Osteoblast (primary cell): ENCODE results near the gene YKT6. TPM values are rescaled to one million over a fixed set of nuclear protein-coding genes. Genes with fewer than 3 reads are reported as not detected.
"Not testable (repeated sequence)": the region's sequence is repeated elsewhere in the genome, so short reads cannot be mapped to it uniquely, and the experiment has no call there.

Experiments used
- DNase-seq: peaks from one replicate; pipeline ENCODE4 v3.0.0; 2011; ENCODE audit warnings: low spot score, mixed read lengths; ENCODE audit not compliant: insufficient read length; ENCODE audit errors: missing footprints
- H2AFZ ChIP-seq: 2 replicates; pipeline ENCODE4 v1.6.0; 2011; ENCODE audit warnings: mild to moderate bottlenecking, low read length
- H3K27ac ChIP-seq: 2 replicates; pipeline ENCODE4 v1.5.1; 2011; ENCODE audit warnings: mild to moderate bottlenecking, low read depth, low read length, moderate library complexity
- H3K27me3 ChIP-seq: 2 replicates; pipeline ENCODE4 v1.6.0; 2012; ENCODE audit warnings: mild to moderate bottlenecking, control low read depth, inconsistent platforms, low read length, moderate library complexity; ENCODE audit not compliant: insufficient read depth
- H3K36me3 ChIP-seq: 2 replicates; pipeline ENCODE4 v1.5.1; 2011; ENCODE audit warnings: mild to moderate bottlenecking, low read length, control low read depth, moderate library complexity; ENCODE audit not compliant: insufficient read depth
- H3K4me1 ChIP-seq: 2 replicates; pipeline ENCODE4 v1.5.1; 2011; ENCODE audit warnings: mild to moderate bottlenecking, low read length, control low read depth, moderate library complexity; ENCODE audit not compliant: insufficient read depth
- H3K4me2 ChIP-seq: 2 replicates; pipeline ENCODE4 v1.6.0; 2011; ENCODE audit warnings: mild to moderate bottlenecking, low read length; ENCODE audit not compliant: insufficient read depth
- H3K4me3 ChIP-seq: fragments of 200-600 bp; sonication (generic); 3 replicates; pipeline ENCODE4 v1.5.1; 2012; ENCODE audit warnings: mild to moderate bottlenecking, low read length, inconsistent platforms; ENCODE audit not compliant: insufficient read depth
- H3K79me2 ChIP-seq: 2 replicates; pipeline ENCODE4 v1.6.0; 2012; ENCODE audit warnings: mild to moderate bottlenecking, low read length, control low read depth, inconsistent platforms; ENCODE audit not compliant: insufficient read depth
- H3K9me3 ChIP-seq: 2 replicates; pipeline ENCODE4 v1.5.1; 2011; ENCODE audit warnings: low read depth, low read length, control low read depth
- H4K20me1 ChIP-seq: 2 replicates; pipeline ENCODE4 v1.6.0; 2012; ENCODE audit warnings: mild to moderate bottlenecking, low read length, control low read depth; ENCODE audit not compliant: insufficient read depth
- total RNA-seq: library from RNA; depleted of rRNA; stranded (reverse); fragments of >200 nt; gene quantifications from 2 replicates; pipeline ENCODE4 v1.2.3, GENCODE V29; 2012
- TF ChIP-seq, protein P1 (sequence below): IDR thresholded peaks from 2 replicates; pipeline ENCODE4 v1.5.1; 2011; ENCODE audit warnings: mild to moderate bottlenecking, low read depth, low read length, moderate library complexity; ENCODE audit errors: extremely low read depth

The YKT6 gene
- total RNA-seq, 1 donor = 90.1 TPM

DNA sequence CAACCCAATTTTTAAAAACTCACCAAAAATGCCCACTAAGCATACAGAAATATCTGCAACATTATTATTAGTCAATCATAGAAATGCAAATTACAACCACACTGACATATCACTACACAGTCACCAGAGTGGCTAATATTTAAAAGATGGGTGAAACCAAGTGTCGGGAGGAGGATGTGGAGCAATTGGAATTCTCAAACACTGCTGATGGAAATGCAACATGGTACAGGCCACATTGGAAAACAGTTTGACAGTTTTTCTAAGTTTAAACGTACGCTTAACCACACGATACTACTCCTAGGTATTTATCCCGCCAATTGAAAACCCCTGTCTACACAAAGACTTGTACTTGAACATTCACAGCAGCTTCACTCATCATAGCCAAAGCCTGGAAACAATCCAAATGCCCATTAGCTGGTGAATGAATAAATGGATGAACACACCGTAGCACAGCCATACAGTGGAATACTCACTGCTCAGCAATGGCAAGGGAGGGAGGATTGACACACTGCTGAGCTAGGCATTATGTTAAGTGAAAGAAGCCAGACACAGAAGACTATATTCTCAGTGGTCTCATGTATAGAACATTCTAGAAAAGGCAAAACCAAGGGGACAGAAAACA lies 27.9 kb upstream of the YKT6 start:
- no peaks in the 10 kb centered on the region for H4K20me1 ChIP-seq
- no peaks in the 10 kb centered on the region for H3K9me3 ChIP-seq
- H3K79me2 ChIP-seq = no peaks in the 10 kb centered on the region
- no peaks in the 10 kb centered on the region for H3K36me3 ChIP-seq
- no peak overlapping the region for H3K4me2 ChIP-seq
- DNase-seq = no peak
- H3K4me1 ChIP-seq = peaks cover 3% of the 10 kb centered on the region
- TF ChIP-seq, protein P1, sequence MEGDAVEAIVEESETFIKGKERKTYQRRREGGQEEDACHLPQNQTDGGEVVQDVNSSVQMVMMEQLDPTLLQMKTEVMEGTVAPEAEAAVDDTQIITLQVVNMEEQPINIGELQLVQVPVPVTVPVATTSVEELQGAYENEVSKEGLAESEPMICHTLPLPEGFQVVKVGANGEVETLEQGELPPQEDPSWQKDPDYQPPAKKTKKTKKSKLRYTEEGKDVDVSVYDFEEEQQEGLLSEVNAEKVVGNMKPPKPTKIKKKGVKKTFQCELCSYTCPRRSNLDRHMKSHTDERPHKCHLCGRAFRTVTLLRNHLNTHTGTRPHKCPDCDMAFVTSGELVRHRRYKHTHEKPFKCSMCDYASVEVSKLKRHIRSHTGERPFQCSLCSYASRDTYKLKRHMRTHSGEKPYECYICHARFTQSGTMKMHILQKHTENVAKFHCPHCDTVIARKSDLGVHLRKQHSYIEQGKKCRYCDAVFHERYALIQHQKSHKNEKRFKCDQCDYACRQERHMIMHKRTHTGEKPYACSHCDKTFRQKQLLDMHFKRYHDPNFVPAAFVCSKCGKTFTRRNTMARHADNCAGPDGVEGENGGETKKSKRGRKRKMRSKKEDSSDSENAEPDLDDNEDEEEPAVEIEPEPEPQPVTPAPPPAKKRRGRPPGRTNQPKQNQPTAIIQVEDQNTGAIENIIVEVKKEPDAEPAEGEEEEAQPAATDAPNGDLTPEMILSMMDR = no peak
- H3K27me3 ChIP-seq = peaks cover 14% of the 10 kb centered on the region
- no peak overlapping the region for H3K4me3 ChIP-seq
- H2AFZ ChIP-seq = no peak overlapping the region
- H3K27ac ChIP-seq = no peak overlapping the region

DNA sequence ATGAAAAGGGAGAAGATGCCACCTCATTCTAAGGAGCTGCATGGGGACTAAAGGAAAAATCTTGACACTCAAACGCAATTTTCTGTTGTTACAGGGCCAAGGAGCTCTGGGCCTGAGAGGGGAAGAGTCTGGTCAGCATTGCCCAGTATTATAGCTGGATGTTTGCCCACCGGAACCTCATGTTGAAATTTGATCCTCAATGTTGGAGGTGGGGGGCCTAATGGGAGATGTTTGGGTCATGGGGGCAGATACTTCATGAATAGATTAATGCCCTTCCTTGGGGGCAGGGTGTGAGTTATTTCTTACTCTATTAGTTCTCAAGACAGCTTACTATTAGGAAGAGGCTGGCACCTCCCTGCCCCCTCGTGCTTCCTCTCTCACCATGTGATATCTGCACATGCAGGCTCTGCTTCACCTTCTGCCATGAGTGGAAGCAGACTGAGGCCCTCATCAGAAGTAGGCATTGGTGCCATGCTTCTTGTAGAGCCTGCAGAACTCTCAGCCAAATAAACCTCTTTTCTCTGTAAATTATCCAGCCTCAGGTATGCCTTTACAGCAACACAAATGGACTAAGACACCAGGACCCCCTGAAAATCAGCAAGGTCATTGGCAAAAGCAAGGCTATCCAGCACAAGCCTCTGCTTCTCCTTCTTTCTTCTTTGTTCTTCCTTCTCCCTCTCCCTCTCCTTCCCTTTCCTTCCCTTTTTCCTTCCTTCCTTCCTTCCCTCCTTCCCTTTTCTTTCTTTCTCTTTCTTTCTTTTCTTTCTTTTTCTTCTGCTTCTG lies 26.7 kb upstream of the YKT6 start:
- Histone ChIP-seq H3K27ac (no peak overlapping the region), H3K9me3 (no peaks in the 10 kb centered on the region), H3K79me2 (no peaks in the 10 kb centered on the region), H2AFZ (no peak overlapping the region), H3K4me2 (no peak overlapping the region), H3K27me3 (peaks cover 13% of the 10 kb centered on the region), H4K20me1 (no peaks in the 10 kb centered on the region), H3K36me3 (no peaks in the 10 kb centered on the region), H3K4me3 (no peak overlapping the region), H3K4me1 (peaks cover 7% of the 10 kb centered on the region)
- TF ChIP-seq, protein P1 = no peak
- no peak for DNase-seq

DNA sequence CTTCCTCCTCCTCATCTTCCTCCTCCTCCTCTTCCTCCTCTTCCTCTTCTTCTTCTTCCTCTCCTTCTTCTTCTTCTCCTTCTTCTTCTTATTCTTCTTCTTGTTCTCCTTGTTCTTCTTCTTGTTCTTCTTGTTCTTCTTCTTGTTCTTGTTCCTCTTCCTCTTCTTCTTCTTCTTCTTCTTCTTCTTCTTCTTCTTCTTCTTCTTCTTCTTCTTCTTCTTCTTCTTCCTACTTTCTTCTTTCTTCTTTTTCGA lies 26.2 kb upstream of the YKT6 start:
- not testable (repeated sequence) for H4K20me1 ChIP-seq, H3K36me3 ChIP-seq

DNA sequence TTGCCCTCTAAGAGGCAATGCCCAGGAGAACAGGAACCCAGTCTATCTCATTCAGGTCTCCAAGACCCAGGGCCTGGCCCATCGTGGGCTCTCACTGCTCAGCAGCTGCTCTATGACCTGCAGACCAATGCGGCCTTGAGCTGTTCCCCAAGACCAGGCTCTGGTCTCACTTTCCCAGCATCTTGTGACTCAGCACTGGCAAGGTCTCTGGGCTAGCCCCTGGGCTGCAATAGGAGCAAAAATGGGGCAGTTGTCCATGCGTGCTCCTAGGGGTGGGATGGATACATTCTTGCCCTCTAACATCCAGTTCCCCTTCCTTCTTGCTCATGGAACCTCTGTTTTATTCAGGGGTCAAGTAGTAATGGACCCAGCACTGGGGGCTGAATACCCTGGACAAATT lies 25.0 kb upstream of the YKT6 start:
- H3K4me3 ChIP-seq = no peak overlapping the region
- no peak for DNase-seq
- H2AFZ ChIP-seq = no peak overlapping the region
- peaks cover 13% of the 10 kb centered on the region for H3K27me3 ChIP-seq
- no peaks in the 10 kb centered on the region for H3K9me3 ChIP-seq
- H4K20me1 ChIP-seq = no peaks in the 10 kb centered on the region
- no peak overlapping the region for H3K4me2 ChIP-seq
- H3K4me1 ChIP-seq = peaks cover 7% of the 10 kb centered on the region
- no peak overlapping the region for H3K27ac ChIP-seq
- no peaks in the 10 kb centered on the region for H3K79me2 ChIP-seq
- TF ChIP-seq, protein P1 = no peak
- no peaks in the 10 kb centered on the region for H3K36me3 ChIP-seq

More for the DNA sequence above, 26.2 kb upstream of the YKT6 start:
- not testable (repeated sequence) for H3K4me2 ChIP-seq, H3K27ac ChIP-seq, H3K79me2 ChIP-seq, H2AFZ ChIP-seq, H3K9me3 ChIP-seq, H3K4me3 ChIP-seq, DNase-seq, H3K4me1 ChIP-seq
- H3K27me3 ChIP-seq = peaks cover 13% of the 10 kb centered on the region
